Right lobe of liver (tissue), 6 donors: ENCODE measurements around the gene PRR20G. TPM values are rescaled to one million over a fixed set of nuclear protein-coding genes. Genes with fewer than 3 reads are reported as not detected.

Source experiments
- ATAC-seq, 4 donors: fragments of 200-7000 bp; cut with Tn5 transposase; one replicate each; pipeline ENCODE4 v1.9.1; 2020; ENCODE audit warnings: mild to moderate bottlenecking in 4 of 4, moderate library complexity in 4 of 4
- DNase-seq, 3 donors: peaks; one replicate each; pipeline ENCODE4 v3.0.0-alpha.2; 2020
- H3K27ac ChIP-seq, 3 donors: fragments of 200-600 bp; one replicate each; pipeline ENCODE4 v1.8.0; 2022
- H3K27me3 ChIP-seq, 2 donors: fragments of 200-600 bp; one replicate each; pipeline ENCODE4 v1.8.0; 2022
- H3K36me3 ChIP-seq, 4 donors: fragments of 200-600 bp; sonication (generic) in 1 of 4; one replicate each; pipeline versions ENCODE4 v1.5.1 to v1.8.0; 2017 to 2022; ENCODE audit warnings: control low read depth in 1 of 4
- H3K4me1 ChIP-seq, 4 donors: fragments of 200-600 bp; sonication (generic) in 1 of 4; one replicate each; pipeline versions ENCODE4 v1.5.1 to v1.8.0; 2017 to 2022; ENCODE audit warnings: control low read depth in 1 of 4
- H3K4me3 ChIP-seq, 3 donors: fragments of 200-600 bp; one replicate each; pipeline ENCODE4 v1.8.0; 2022
- H3K9me3 ChIP-seq, 4 donors: fragments of 200-600 bp; sonication (generic) in 1 of 4; one replicate each; pipeline versions ENCODE4 v1.5.1 to v1.8.0; 2017 to 2022; ENCODE audit warnings: control low read depth in 1 of 4
- POLR2A ChIP-seq: fragments of 450-650 bp; IDR thresholded peaks from one replicate; pipeline ENCODE4 v1.6.1; 2017; ENCODE audit warnings: antibody characterized with exemption, mild to moderate bottlenecking
- WGBS: methylation state at CpG from one replicate; pipeline ENCODE4 v1.1.6; 2018; ENCODE audit warnings: low coverage, low lambda C conversion rate; ENCODE audit not compliant: insufficient coverage; ENCODE audit errors: missing lambda C conversion rate; 5-methylcytosine and 5-hydroxymethylcytosine counted together
- intact Hi-C, 2 donors: fragments of 100-400 bp; cut with DNase I; formaldehyde crosslinking; loops; one replicate each; pipeline versions ENCODE4 v1.11.2 to v1.14.1; 2022
- total RNA-seq, 6 experiments: library from RNA; depleted of rRNA in 2 of 6; stranded (reverse); fragments of >200 nt in 2 of 6; fragmentation: NEBNext Ultra II Directional in 3 of 6; extraction: Animal tissue kit (Norgen Biotek cat#: 25700) in 3 of 6; gene quantifications; one replicate each; pipeline versions ENCODE4 v1.1.0 to v1.2.4, GENCODE V29; 2016 to 2023
- TF ChIP-seq, protein P1 (sequence below), 4 donors: fragments of 200-600 bp in 3 of 4; fragments of 450-650 bp in 1 of 4; IDR thresholded peaks; one replicate each; pipeline versions ENCODE4 v1.5.1 to v1.8.0; 2016 to 2022; ENCODE audit warnings: antibody characterized with exemption in 4 of 4, mild to moderate bottlenecking in 2 of 4
- donor health status: DM: no; HTN: yes; CAD: no.
- donor health status: DM: no; HTN: no; CAD: no.
- donor health status: DM: no; HTN: no; CAD: no.
- donor health status: DM: no; HTN: yes; CAD: no.
- donor health status: DM: no; HTN: yes; CAD: no.

Gene PRR20G
- total RNA-seq, 6 experiments from 2014 or later: not detected

GRCh38 chr3:127286571-127287140 is 1.2 kb downstream of the PRR20G start:
- DNase-seq: no peak
- Histone ChIP-seq H3K4me1 (no peaks in the 10 kb centered on the region), H3K27ac (no peak overlapping the region), H3K27me3 (no peaks in the 10 kb centered on the region), H3K36me3 (no peaks in the 10 kb centered on the region), H3K4me3 (no peak overlapping the region), H3K9me3 (no peaks in the 10 kb centered on the region)
- no peak for TF ChIP-seq POLR2A
- TF ChIP-seq, protein P1, sequence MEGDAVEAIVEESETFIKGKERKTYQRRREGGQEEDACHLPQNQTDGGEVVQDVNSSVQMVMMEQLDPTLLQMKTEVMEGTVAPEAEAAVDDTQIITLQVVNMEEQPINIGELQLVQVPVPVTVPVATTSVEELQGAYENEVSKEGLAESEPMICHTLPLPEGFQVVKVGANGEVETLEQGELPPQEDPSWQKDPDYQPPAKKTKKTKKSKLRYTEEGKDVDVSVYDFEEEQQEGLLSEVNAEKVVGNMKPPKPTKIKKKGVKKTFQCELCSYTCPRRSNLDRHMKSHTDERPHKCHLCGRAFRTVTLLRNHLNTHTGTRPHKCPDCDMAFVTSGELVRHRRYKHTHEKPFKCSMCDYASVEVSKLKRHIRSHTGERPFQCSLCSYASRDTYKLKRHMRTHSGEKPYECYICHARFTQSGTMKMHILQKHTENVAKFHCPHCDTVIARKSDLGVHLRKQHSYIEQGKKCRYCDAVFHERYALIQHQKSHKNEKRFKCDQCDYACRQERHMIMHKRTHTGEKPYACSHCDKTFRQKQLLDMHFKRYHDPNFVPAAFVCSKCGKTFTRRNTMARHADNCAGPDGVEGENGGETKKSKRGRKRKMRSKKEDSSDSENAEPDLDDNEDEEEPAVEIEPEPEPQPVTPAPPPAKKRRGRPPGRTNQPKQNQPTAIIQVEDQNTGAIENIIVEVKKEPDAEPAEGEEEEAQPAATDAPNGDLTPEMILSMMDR (IDR thresholded peaks at IDR 0.05): no peak
- peak in 1 of 4 donors; percentile 34 for ATAC-seq
- 53% methylated on average over 9 of the region's 9 CpGs for WGBS
- intact Hi-C loops: no loop called here

DNA sequence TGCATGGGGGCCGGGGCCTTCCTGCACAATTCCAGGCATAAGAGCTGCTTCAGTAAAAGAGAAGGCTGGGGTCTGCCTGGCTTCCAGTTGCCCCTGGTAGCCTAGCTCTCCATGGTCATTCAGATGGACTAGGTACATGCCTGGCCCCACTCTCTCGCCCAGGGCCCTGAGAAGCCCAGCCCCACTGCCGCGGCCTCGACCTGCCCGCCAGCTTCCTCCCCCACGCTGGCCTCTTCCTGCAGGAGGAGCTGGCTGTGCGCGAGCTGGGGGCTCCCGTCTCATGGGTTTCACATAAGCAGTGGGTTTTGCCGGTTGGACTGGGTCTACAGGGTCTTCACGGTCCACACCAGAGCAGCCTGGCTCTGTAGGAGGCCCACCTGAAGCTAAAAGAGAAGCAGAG is 3.6 kb downstream of the PRR20G start:
- TF ChIP-seq, protein P1 (IDR thresholded peaks at IDR 0.05): no peak
- no peak for TF ChIP-seq POLR2A
- WGBS: 88% methylated on average over 6 of the region's 12 CpGs
- ATAC-seq (no peak), DNase-seq (no peak)
- H3K27ac ChIP-seq: no peak overlapping the region
- H3K4me1 ChIP-seq: no peaks in the 10 kb centered on the region
- intact Hi-C loops: no loop called here
- no peaks in the 10 kb centered on the region for H3K27me3 ChIP-seq
- no peak overlapping the region for H3K4me3 ChIP-seq
- no peaks in the 10 kb centered on the region for H3K9me3 ChIP-seq
- no peaks in the 10 kb centered on the region for H3K36me3 ChIP-seq

DNA sequence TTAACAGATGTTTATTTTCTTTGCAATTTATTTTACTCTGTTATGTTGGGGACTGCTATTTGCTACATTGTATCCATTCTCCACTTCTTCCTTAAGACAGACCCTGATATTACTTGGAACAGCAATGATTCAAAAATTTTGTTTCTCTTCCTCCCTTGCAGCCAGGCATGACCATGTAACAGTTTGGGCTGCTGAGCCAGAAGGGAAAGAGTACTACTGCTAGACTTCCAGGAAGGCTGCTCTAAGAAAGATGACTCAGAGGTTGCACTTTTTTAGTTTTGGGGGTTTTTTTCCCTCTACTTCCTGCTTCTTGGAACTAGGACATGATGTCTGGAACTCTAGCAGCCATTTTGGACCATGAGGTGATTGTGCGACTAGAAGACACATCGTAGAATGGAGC is 10.3 kb downstream of the PRR20G start:
- H3K36me3 ChIP-seq: no peaks in the 10 kb centered on the region
- H3K9me3 ChIP-seq: no peaks in the 10 kb centered on the region
- H3K4me3 ChIP-seq: no peak overlapping the region
- WGBS: 45% methylated on average over 2 of the region's 2 CpGs
- DNase-seq: no peak
- no peaks in the 10 kb centered on the region for H3K27me3 ChIP-seq
- H3K27ac ChIP-seq: no peak overlapping the region
- no peaks in the 10 kb centered on the region for H3K4me1 ChIP-seq
- TF ChIP-seq POLR2A: no peak
- ATAC-seq: no peak
- intact Hi-C loops: no loop called here

- TF ChIP-seq, protein P1 (IDR thresholded peaks at IDR 0.05): no peak
- TF ChIP-seq POLR2A: no peak
- Histone ChIP-seq H3K4me3 (no peak overlapping the region), H3K27ac (no peak overlapping the region), H3K4me1 (no peaks in the 10 kb centered on the region), H3K9me3 (no peaks in the 10 kb centered on the region), H3K36me3 (no peaks in the 10 kb centered on the region), H3K27me3 (no peaks in the 10 kb centered on the region)
- ATAC-seq (no peak), DNase-seq (no peak)
- intact Hi-C loops: no loop called here
Measured at GRCh38 chr3:127276995-127277394, 10.9 kb downstream of the PRR20G start.

GRCh38 chr3:127276396-127276795 is 11.4 kb downstream of the PRR20G start:
- Histone ChIP-seq H3K27ac (no peak overlapping the region), H3K27me3 (no peaks in the 10 kb centered on the region), H3K36me3 (no peaks in the 10 kb centered on the region), H3K4me3 (no peak overlapping the region), H3K9me3 (no peaks in the 10 kb centered on the region), H3K4me1 (no peaks in the 10 kb centered on the region)
- intact Hi-C loops: no loop called here
- WGBS: 43% methylated on average over 1 of the region's 1 CpG
- TF ChIP-seq, protein P1 (IDR thresholded peaks at IDR 0.05): no peak
- no peak for TF ChIP-seq POLR2A
- ATAC-seq: no peak
- no peak for DNase-seq
